Neuronal stem cell (in vitro differentiated cells): ENCODE measurements around the gene KLF14.
A peak's percentile ranks its signal among the peaks of the same experiment; 100 is the strongest.

ENCODE experiments used
- DNase-seq: peaks from one replicate; pipeline ENCODE4 v3.0.0-alpha.2; 2013; ENCODE audit warnings: low spot score
- H2AFZ ChIP-seq: one replicate; pipeline ENCODE4 v1.6.1; 2013; ENCODE audit warnings: mild to moderate bottlenecking, low read length, inconsistent platforms
- H2AK5ac ChIP-seq: 2 replicates; pipeline ENCODE4 v1.6.1; 2013; ENCODE audit warnings: low read depth, mild to moderate bottlenecking, inconsistent platforms, low read length, moderate library complexity, mixed read lengths
- H2BK120ac ChIP-seq: 2 replicates; pipeline ENCODE4 v1.6.1; 2013; ENCODE audit warnings: low read depth, mild to moderate bottlenecking, inconsistent platforms, low read length, moderate library complexity, mixed read lengths
- H2BK12ac ChIP-seq: one replicate; pipeline ENCODE4 v1.6.1; 2013; ENCODE audit warnings: low read length, inconsistent platforms
- H2BK15ac ChIP-seq: 2 replicates; pipeline ENCODE4 v1.6.1; 2013; ENCODE audit warnings: mild to moderate bottlenecking, low read length, inconsistent platforms, mixed read lengths
- H2BK5ac ChIP-seq: one replicate; pipeline ENCODE4 v1.6.1; 2013; ENCODE audit warnings: inconsistent platforms, mild to moderate bottlenecking, low read length, moderate library complexity
- H3K14ac ChIP-seq: one replicate; pipeline ENCODE4 v1.6.1; 2013; ENCODE audit warnings: low read length, inconsistent platforms
- H3K18ac ChIP-seq: 2 replicates; pipeline ENCODE4 v1.6.1; 2013; ENCODE audit warnings: low read length, inconsistent platforms
- H3K23ac ChIP-seq: 2 replicates; pipeline ENCODE4 v1.6.1; 2013; ENCODE audit warnings: low read depth, mild to moderate bottlenecking, mixed read lengths, low read length, inconsistent platforms; ENCODE audit not compliant: poor library complexity
- H3K27ac ChIP-seq: replicated peaks from 3 replicates; pipeline ENCODE4 v1.5.1; 2013; ENCODE audit warnings: low read length, inconsistent platforms
- H3K27me3 ChIP-seq, 3 experiments: 2 replicates each; pipeline ENCODE4 v1.6.1; 2013; ENCODE audit warnings: low read length in 3 of 3, mild to moderate bottlenecking in 2 of 3, inconsistent platforms in 1 of 3, low read depth in 1 of 3, mixed read lengths in 1 of 3, moderate library complexity in 1 of 3; ENCODE audit not compliant: control insufficient read depth in 3 of 3, insufficient read depth in 3 of 3
- H3K36me3 ChIP-seq, 2 donors: replicated peaks in 1 of 2; 2 replicates each; pipeline ENCODE4 v1.6.1; 2013; ENCODE audit warnings: low read length in 2 of 2; ENCODE audit not compliant: control insufficient read depth in 2 of 2, insufficient read depth in 2 of 2
- H3K4ac ChIP-seq: 2 replicates; pipeline ENCODE4 v1.6.1; 2013; ENCODE audit warnings: inconsistent platforms, mild to moderate bottlenecking, low read length, moderate library complexity
- H3K4me1 ChIP-seq, 2 donors: 1 replicate in 1 of 2; 2 replicates in 1 of 2; pipeline ENCODE4 v1.6.1; 2013; ENCODE audit warnings: low read length in 2 of 2, low read depth in 1 of 2; ENCODE audit not compliant: control insufficient read depth in 2 of 2, insufficient read depth in 1 of 2
- H3K4me2 ChIP-seq: one replicate; pipeline ENCODE4 v1.6.1; 2013; ENCODE audit warnings: mild to moderate bottlenecking, low read length, inconsistent platforms; ENCODE audit not compliant: insufficient read depth, poor library complexity, severe bottlenecking
- H3K4me3 ChIP-seq, 2 donors: 2 replicates each; pipeline ENCODE4 v1.5.1; 2013; ENCODE audit warnings: low read length in 2 of 2, mild to moderate bottlenecking in 2 of 2, inconsistent platforms in 1 of 2, moderate library complexity in 1 of 2
- H3K79me1 ChIP-seq: one replicate; pipeline ENCODE4 v1.6.1; 2013; ENCODE audit warnings: low read depth, mild to moderate bottlenecking, inconsistent platforms, low read length, moderate library complexity
- H3K9ac ChIP-seq: one replicate; pipeline ENCODE4 v1.6.1; 2013; ENCODE audit warnings: mild to moderate bottlenecking, low read depth, low read length, inconsistent platforms; ENCODE audit not compliant: poor library complexity
- H3K9me3 ChIP-seq, 2 donors: replicated peaks in 1 of 2; 2 replicates each; pipeline versions ENCODE3 to v1.6.1; 2013; ENCODE audit warnings: low read length in 2 of 2, mild to moderate bottlenecking in 2 of 2, inconsistent platforms in 1 of 2, low read depth in 1 of 2, mixed read lengths in 1 of 2, moderate library complexity in 1 of 2; ENCODE audit not compliant: control insufficient read depth in 2 of 2, insufficient read depth in 1 of 2
- H4K8ac ChIP-seq: one replicate; pipeline ENCODE4 v1.6.1; 2013; ENCODE audit warnings: low read depth, mild to moderate bottlenecking, inconsistent platforms, low read length, moderate library complexity
- H4K91ac ChIP-seq: one replicate; pipeline ENCODE4 v1.6.1; 2013; ENCODE audit warnings: low read length, low read depth, mild to moderate bottlenecking, inconsistent platforms; ENCODE audit not compliant: poor library complexity
- WGBS, 2 donors: extraction: QIAGEN DNeasy Blood & Tissue Kit; methylation state at CpG; one replicate each; pipeline ENCODE4 v1.1.7; 2013; ENCODE audit warnings: missing lambda C conversion rate in 2 of 2, mixed read lengths in 1 of 2; ENCODE audit not compliant: insufficient read length in 2 of 2, insufficient replicate concordance in 1 of 2; ENCODE audit errors: extremely low coverage in 2 of 2; 5-methylcytosine and 5-hydroxymethylcytosine counted together

The KLF14 gene

DNA sequence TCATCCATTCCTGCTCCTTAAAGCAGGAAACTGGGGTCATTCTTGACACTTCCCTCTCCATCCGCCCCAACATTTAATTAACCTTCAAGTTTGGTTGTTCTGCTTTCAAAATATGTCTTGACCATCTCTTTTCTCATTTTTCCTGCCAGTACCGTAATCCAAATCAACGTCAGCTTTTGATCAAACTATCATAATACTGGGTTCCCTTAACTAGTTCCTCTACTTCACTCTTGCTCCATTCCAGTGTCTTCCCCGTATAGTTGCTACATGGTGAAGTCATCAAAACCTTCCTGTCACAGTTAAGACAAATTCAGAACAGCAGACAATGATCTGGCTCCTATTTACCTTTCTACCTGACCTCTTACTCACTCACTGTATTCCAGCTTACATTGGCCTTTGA is 6.6 kb upstream of the KLF14 start:
- H3K14ac ChIP-seq = no peak overlapping the region
- H3K27me3 ChIP-seq = peaks cover 0 to 80% (median 4%) of the 10 kb centered on the region in 3 experiments
- H2BK15ac ChIP-seq = no peak overlapping the region
- no peak overlapping the region for H2BK5ac ChIP-seq
- no peak overlapping the region for H2BK120ac ChIP-seq
- H2AK5ac ChIP-seq = no peak overlapping the region
- H3K36me3 ChIP-seq = no peaks in the 10 kb centered on the region
- no peak overlapping the region for H3K4ac ChIP-seq
- no peak overlapping the region for H4K8ac ChIP-seq
- no peak overlapping the region for H2BK12ac ChIP-seq
- H3K23ac ChIP-seq = no peak overlapping the region
- H3K4me3 ChIP-seq = no peak overlapping the region
- H3K27ac ChIP-seq = no peak overlapping the region
- no peak overlapping the region for H3K18ac ChIP-seq
- DNase-seq = no peak
- no peaks in the 10 kb centered on the region for H3K4me1 ChIP-seq
- H3K9me3 ChIP-seq = no peaks in the 10 kb centered on the region
- no peak overlapping the region for H3K4me2 ChIP-seq
- no peaks in the 10 kb centered on the region for H3K79me1 ChIP-seq
- WGBS, 2 donors = no CpG with 5 or more reads among the region's 4 CpGs
- no peak overlapping the region for H3K9ac ChIP-seq
- no peak overlapping the region for H4K91ac ChIP-seq
- no peak overlapping the region for H2AFZ ChIP-seq

DNA sequence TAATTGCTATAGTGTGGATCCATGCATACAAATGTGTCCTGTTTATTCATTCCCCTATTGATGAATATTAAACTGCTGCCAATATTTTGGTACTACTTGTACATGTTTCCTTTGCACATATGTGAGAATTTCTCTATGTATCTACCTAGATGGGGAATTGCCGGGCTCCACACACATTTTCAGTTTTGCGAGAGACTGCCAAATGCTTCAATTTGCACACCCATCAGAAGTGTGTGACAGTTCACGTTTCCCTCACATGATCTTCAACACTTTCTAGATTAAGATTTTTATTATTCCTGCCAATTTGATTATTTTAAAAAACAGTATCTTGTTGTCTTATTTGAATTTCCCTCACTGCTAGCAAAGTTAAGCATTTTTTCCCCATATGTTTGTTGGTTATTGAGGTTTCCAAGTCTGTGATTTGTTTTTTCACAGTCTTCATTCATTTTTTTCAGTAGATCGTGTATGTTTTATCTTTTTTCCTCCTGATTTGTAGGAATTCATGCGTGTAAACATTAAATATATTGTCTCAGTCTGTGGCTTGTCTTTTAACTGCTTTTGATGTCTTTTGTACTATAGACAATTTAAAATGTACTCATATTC is 2.4 kb upstream of the KLF14 start:
- Histone ChIP-seq H3K4me3 (no peak overlapping the region), H3K36me3 (no peaks in the 10 kb centered on the region), H2BK15ac (no peak overlapping the region), H2AFZ (no peak overlapping the region), H3K18ac (no peak overlapping the region), H3K27me3 (peaks cover 11 to 97% (median 33%) of the 10 kb centered on the region in 3 experiments), H3K23ac (no peak overlapping the region), H2AK5ac (no peak overlapping the region), H3K9ac (no peak overlapping the region), H3K9me3 (peaks cover 14 to 22% of the 10 kb centered on the region in 2 donors), H3K4me1 (no peaks in the 10 kb centered on the region), H3K79me1 (no peaks in the 10 kb centered on the region), H3K4me2 (no peak overlapping the region), H2BK5ac (no peak overlapping the region), H3K14ac (no peak overlapping the region), H3K4ac (no peak overlapping the region), H2BK120ac (no peak overlapping the region), H4K91ac (no peak overlapping the region), H4K8ac (no peak overlapping the region), H3K27ac (no peak overlapping the region), H2BK12ac (no peak overlapping the region)
- no CpG with 5 or more reads among the region's 5 CpGs for WGBS, 2 donors
- no peak for DNase-seq

DNA sequence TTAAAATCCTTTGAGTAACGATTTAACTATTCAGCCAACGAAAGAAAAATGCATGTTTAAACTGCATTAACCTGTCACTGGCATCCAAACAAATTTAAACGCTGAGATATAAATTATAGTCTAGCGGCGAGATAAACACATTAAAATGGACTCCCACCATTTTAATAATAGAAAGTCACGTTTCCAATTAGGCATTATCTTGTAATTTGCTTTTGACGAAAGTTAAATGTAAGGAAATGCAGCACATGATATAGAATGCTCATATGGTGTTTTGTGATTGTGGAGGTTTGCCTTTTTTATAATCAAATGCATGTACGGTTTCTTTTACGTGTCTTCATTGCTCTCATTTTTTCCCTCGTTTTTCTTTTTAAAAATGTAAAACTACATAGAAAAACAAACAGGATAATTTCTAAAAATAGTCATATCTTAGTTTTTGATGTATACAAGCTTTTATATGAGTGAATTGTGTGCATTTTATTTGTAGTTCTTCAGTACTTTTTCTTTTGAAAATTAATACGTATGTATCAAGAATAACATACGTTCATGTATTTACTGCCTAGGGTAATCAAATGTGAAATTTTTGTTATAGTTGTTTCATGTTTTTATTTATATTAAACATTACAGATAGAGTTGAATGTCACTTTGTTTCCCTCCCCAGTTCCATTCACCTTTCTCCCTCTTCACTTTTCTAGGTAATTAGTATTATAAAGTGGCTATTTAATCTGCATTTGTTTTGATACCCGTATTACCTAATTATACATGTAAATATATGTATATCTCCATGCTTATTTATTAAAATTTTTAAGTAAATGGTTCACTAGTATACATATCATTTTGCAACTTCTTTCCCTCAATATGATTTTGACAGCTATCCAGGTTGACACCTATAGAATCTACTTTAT is 1.1 kb upstream of the KLF14 start:
- peak overlapping the region; percentile 90 for H2AFZ ChIP-seq
- H2AK5ac ChIP-seq = no peak overlapping the region
- peak overlapping the region in 1 of 2 donors; percentile 45 for H3K4me3 ChIP-seq
- H3K23ac ChIP-seq = no peak overlapping the region
- no peaks in the 10 kb centered on the region for H3K4me1 ChIP-seq
- no peak overlapping the region for H2BK5ac ChIP-seq
- no CpG with 5 or more reads among the region's 13 CpGs for WGBS, 2 donors
- peaks cover 14 to 26% of the 10 kb centered on the region in 2 donors for H3K9me3 ChIP-seq
- no peak overlapping the region for H2BK12ac ChIP-seq
- no peaks in the 10 kb centered on the region for H3K79me1 ChIP-seq
- H3K14ac ChIP-seq = no peak overlapping the region
- no peak overlapping the region for H4K8ac ChIP-seq
- peak overlapping the region; percentile 86 for H3K4me2 ChIP-seq
- H3K27ac ChIP-seq = no peak overlapping the region
- no peak overlapping the region for H3K9ac ChIP-seq
- no peaks in the 10 kb centered on the region for H3K36me3 ChIP-seq
- peaks cover 11 to 96% (median 33%) of the 10 kb centered on the region in 3 experiments for H3K27me3 ChIP-seq
- no peak overlapping the region for H4K91ac ChIP-seq
- no peak overlapping the region for H3K4ac ChIP-seq
- DNase-seq = no peak
- no peak overlapping the region for H3K18ac ChIP-seq
- H2BK120ac ChIP-seq = no peak overlapping the region
- no peak overlapping the region for H2BK15ac ChIP-seq
